Lower leg skin (tissue), 3 donors: ENCODE measurements around the gene GH2.
"Not testable (repeated sequence)": the region's sequence is repeated elsewhere in the genome, so short reads cannot be mapped to it uniquely, and the experiment has no call there.

Experiments
- POLR2A ChIP-seq, 2 donors: fragments of 450-650 bp; IDR thresholded peaks; one replicate each; pipeline ENCODE4 v1.6.1; 2016 to 2017; ENCODE audit warnings: antibody characterized with exemption in 2 of 2, mild to moderate bottlenecking in 1 of 2, moderate library complexity in 1 of 2
- TF ChIP-seq, protein P1 (sequence below), 3 donors: fragments of 450-650 bp; IDR thresholded peaks; one replicate each; pipeline ENCODE4 v1.5.1; 2016; ENCODE audit warnings: antibody characterized with exemption in 3 of 3, mild to moderate bottlenecking in 3 of 3, moderate library complexity in 2 of 3

DNA sequence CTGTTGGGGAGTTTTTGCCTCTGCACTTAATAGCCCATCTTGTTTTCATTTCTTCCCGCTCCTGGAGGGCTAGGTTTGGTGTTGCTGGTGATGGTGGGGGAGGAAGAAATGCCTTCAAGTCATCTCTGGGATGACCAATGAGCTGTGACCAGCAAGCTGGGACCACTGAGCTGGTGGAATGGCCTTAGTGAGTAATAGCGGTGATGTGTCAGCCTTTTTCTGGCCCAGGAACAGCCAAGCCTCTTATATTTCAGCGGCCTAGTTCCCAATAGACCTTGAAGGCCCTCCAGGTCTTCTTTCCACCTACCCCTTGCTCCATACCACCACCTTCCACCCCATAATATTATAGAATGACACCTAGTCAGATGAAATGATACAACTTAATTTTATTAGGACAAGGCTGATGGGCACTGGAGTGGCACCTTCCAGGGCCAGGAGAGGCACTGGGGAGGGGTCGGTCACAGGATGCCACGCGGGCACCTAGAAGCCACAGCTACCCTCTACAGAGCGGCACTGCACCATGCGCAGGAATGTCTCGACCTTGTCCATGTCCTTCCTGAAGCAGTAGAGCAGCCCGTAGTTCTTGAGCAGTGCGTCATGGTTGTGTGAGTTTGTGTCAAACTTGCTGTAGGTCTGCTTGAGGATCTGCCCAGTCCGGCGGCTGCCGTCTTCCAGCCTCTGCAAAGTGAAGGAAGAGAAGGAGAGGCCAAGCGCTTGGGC, 9.9 kb downstream of the GH2 start:
- TF ChIP-seq, protein P1, sequence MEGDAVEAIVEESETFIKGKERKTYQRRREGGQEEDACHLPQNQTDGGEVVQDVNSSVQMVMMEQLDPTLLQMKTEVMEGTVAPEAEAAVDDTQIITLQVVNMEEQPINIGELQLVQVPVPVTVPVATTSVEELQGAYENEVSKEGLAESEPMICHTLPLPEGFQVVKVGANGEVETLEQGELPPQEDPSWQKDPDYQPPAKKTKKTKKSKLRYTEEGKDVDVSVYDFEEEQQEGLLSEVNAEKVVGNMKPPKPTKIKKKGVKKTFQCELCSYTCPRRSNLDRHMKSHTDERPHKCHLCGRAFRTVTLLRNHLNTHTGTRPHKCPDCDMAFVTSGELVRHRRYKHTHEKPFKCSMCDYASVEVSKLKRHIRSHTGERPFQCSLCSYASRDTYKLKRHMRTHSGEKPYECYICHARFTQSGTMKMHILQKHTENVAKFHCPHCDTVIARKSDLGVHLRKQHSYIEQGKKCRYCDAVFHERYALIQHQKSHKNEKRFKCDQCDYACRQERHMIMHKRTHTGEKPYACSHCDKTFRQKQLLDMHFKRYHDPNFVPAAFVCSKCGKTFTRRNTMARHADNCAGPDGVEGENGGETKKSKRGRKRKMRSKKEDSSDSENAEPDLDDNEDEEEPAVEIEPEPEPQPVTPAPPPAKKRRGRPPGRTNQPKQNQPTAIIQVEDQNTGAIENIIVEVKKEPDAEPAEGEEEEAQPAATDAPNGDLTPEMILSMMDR (IDR thresholded peaks at IDR 0.05) = not testable (repeated sequence)
- not testable (repeated sequence) for TF ChIP-seq POLR2A (IDR thresholded peaks at IDR 0.05)
